GM20000 (cell line): Measurements from ENCODE around the gene SPRR4.

ENCODE experiments used
- DNase-seq: peaks from one replicate; pipeline ENCODE4 v3.0.0; 2012; ENCODE audit warnings: low spot score
- TF ChIP-seq, protein P1 (sequence below): IDR thresholded peaks from 2 replicates; pipeline ENCODE4 v1.5.1; 2012; ENCODE audit warnings: mild to moderate bottlenecking, control low read depth; ENCODE audit errors: extremely low read depth, missing control alignments

Gene SPRR4

DNA sequence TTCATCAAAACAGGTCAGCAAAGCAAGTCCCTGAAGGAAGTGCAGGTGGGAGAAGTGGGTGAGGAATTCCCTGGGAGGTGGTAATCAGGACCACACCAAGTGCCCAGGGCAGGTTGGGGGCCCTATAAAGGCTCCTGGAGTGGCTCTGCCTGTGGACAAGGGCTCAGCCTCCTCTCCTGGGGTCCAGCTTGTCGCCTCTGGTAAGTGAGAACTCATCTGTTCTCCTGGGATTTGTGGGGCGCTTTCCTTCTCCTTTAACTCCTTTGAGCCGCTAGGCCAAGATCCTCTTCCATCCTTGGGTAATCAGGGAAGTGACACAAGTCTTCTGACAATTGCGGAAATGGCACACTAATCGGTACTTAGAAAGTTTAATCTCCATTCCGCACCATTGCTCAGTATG, at the start of gene SPRR4:
TSS of gene SPRR4 (plus strand) at position 154 of the 400 bp plus-strand sequence. CDS start 1,243 bp downstream, outside the sequence.
- DNase-seq: no peak
- TF ChIP-seq, protein P1, sequence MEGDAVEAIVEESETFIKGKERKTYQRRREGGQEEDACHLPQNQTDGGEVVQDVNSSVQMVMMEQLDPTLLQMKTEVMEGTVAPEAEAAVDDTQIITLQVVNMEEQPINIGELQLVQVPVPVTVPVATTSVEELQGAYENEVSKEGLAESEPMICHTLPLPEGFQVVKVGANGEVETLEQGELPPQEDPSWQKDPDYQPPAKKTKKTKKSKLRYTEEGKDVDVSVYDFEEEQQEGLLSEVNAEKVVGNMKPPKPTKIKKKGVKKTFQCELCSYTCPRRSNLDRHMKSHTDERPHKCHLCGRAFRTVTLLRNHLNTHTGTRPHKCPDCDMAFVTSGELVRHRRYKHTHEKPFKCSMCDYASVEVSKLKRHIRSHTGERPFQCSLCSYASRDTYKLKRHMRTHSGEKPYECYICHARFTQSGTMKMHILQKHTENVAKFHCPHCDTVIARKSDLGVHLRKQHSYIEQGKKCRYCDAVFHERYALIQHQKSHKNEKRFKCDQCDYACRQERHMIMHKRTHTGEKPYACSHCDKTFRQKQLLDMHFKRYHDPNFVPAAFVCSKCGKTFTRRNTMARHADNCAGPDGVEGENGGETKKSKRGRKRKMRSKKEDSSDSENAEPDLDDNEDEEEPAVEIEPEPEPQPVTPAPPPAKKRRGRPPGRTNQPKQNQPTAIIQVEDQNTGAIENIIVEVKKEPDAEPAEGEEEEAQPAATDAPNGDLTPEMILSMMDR: no peak

GRCh38 chr1:152924191-152924590, 46.3 kb upstream of the SPRR4 start:
- TF ChIP-seq, protein P1: no peak

GRCh38 chr1:152926091-152926490, 44.4 kb upstream of the SPRR4 start:
- TF ChIP-seq, protein P1: peak; percentile 39
- peak; percentile 51 for DNase-seq

More at GRCh38 chr1:152924191-152924590, 46.3 kb upstream of the SPRR4 start:
- DNase-seq: no peak

DNA sequence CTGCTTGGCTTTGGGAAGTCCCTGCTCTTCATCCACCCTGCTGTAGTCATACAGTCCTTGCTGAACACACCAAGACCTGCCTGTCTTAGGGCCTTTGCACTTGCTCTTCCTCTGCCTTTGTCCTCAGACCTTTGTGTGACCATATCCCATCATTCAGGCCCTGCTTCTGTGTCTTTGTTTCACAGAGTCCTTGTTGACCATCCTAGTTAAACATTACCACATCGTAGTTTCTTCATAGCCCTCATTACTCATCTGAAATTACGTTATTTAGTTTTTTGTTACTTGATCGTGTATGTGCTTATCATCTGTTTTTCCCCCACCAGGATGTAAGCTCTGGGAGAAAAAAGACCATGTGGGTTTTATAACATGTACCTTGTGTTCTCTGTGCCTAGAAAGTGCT, 41.8 kb upstream of the SPRR4 start:
- TF ChIP-seq, protein P1: no peak
- DNase-seq: no peak

GRCh38 chr1:152932170-152932811, 38.2 kb upstream of the SPRR4 start:
- TF ChIP-seq, protein P1: no peak
- DNase-seq: no peak

- TF ChIP-seq, protein P1: no peak
- no peak for DNase-seq
Observed at GRCh38 chr1:152933196-152933595, 37.3 kb upstream of the SPRR4 start.

GRCh38 chr1:152940614-152941013, 29.8 kb upstream of the SPRR4 start:
- TF ChIP-seq, protein P1: no peak
- no peak for DNase-seq
